SK-N-SH (cell line): ENCODE data around the gene MSI1. TPM values are rescaled to one million over a fixed set of nuclear protein-coding genes. Genes with fewer than 3 reads are reported as not detected.
A peak's percentile ranks its signal among the peaks of the same experiment; 100 is the strongest.

Experiments used
- CTCF ChIA-PET: fragments of 300-600, 350-600 bp; formaldehyde crosslinking; extraction: SDS; loops from one replicate; lab custom pipeline; 2021; lab: Yijun Ruan, JAX
- POLR2A ChIA-PET: fragments of 350-600 bp; sonication (Branson Sonifier 250); formaldehyde crosslinking; extraction: SDS; loops from one replicate; lab custom pipeline; 2020; ENCODE audit warnings: antibody characterized with exemption, inconsistent platforms; lab: Yijun Ruan, JAX
- DNase-seq: peaks from one replicate; pipeline ENCODE4 v3.0.0; 2012
- H2AFZ ChIP-seq: fragments of 200-600 bp; sonication (generic); 2 replicates; pipeline ENCODE4 v1.8.1; 2016; ENCODE audit warnings: antibody characterized with exemption, mild to moderate bottlenecking, low read depth
- H3F3A ChIP-seq: fragments of 200-600 bp; sonication (generic); replicated peaks from 2 replicates; pipeline ENCODE3; 2016; ENCODE audit warnings: antibody characterized with exemption, mild to moderate bottlenecking; ENCODE audit not compliant: insufficient read depth
- H3K27ac ChIP-seq, 2 experiments: fragments of 200-500 bp in 1 of 2; fragments of 200-600 bp in 1 of 2; sonication (Bioruptor generic) in 1 of 2; sonication (generic), shearing (Covaris generic) in 1 of 2; 2 replicates each; pipeline versions ENCODE4 v1.5.1 to v1.6.1; 2014 to 2016; ENCODE audit warnings: low read depth in 2 of 2, inconsistent platforms in 1 of 2, low read length in 1 of 2, mild to moderate bottlenecking in 1 of 2, mixed read lengths in 1 of 2
- H3K27me3 ChIP-seq: fragments of 200-600 bp; sonication (generic), shearing (Covaris generic); 2 replicates; pipeline ENCODE4 v1.6.1; 2016; ENCODE audit warnings: mixed run types; ENCODE audit not compliant: insufficient read depth
- H3K36me3 ChIP-seq, 2 experiments: fragments of 200-500 bp in 1 of 2; fragments of 200-600 bp in 1 of 2; sonication (Bioruptor generic) in 1 of 2; sonication (generic) in 1 of 2; replicated peaks in 1 of 2; 2 replicates each; pipeline versions ENCODE3 to v1.5.1; 2014 to 2016; ENCODE audit warnings: low read length in 1 of 2, mild to moderate bottlenecking in 1 of 2; ENCODE audit not compliant: insufficient read depth in 2 of 2, control insufficient read depth in 1 of 2
- H3K4me1 ChIP-seq, 2 experiments: fragments of 200-500 bp in 1 of 2; fragments of 200-600 bp in 1 of 2; sonication (Bioruptor generic) in 1 of 2; sonication (generic), shearing (Covaris generic) in 1 of 2; 2 replicates each; pipeline versions ENCODE4 v1.5.1 to v1.6.1; 2014 to 2016; ENCODE audit warnings: low read depth in 1 of 2, low read length in 1 of 2, mixed run types in 1 of 2; ENCODE audit not compliant: insufficient read depth in 2 of 2, control insufficient read depth in 1 of 2
- H3K4me2 ChIP-seq: fragments of 200-600 bp; sonication (generic), shearing (Covaris generic); 2 replicates; pipeline ENCODE4 v1.6.1; 2017; ENCODE audit warnings: mixed run types
- H3K4me3 ChIP-seq, 2 experiments: fragments of 200-500 bp in 1 of 2; fragments of 200-600 bp in 1 of 2; sonication (Bioruptor generic) in 1 of 2; sonication (generic), shearing (Covaris generic) in 1 of 2; 2 replicates each; pipeline versions ENCODE4 v1.5.1 to v1.8.1; 2014 to 2016; ENCODE audit warnings: low read depth in 2 of 2, inconsistent platforms in 1 of 2, low read length in 1 of 2, mild to moderate bottlenecking in 1 of 2, mixed read lengths in 1 of 2, moderate library complexity in 1 of 2
- H3K79me2 ChIP-seq: fragments of 200-600 bp; sonication (generic); 2 replicates; pipeline ENCODE4 v1.8.1; 2017; ENCODE audit warnings: mild to moderate bottlenecking; ENCODE audit not compliant: insufficient read depth
- H3K9ac ChIP-seq: fragments of 200-600 bp; sonication (generic); 2 replicates; pipeline ENCODE4 v1.6.1; 2017; ENCODE audit warnings: mixed run types
- H3K9me2 ChIP-seq: fragments of 200-600 bp; sonication (generic); 2 replicates; pipeline ENCODE4 v1.6.1; 2017; ENCODE audit warnings: mixed run types
- H3K9me3 ChIP-seq: fragments of 200-600 bp; sonication (generic); 2 replicates; pipeline ENCODE4 v1.6.1; 2017; ENCODE audit warnings: mixed run types, mild to moderate bottlenecking, moderate library complexity
- H4K20me1 ChIP-seq: fragments of 200-600 bp; sonication (generic); 2 replicates; pipeline ENCODE4 v1.6.1; 2017; ENCODE audit warnings: mild to moderate bottlenecking, mixed run types; ENCODE audit not compliant: insufficient read depth
- CHD2 ChIP-seq: fragments of 150-350 bp; IDR thresholded peaks from 2 replicates; pipeline ENCODE4 v1.6.1; 2018; ENCODE audit warnings: low read length; ENCODE audit not compliant: partially characterized antibody
- ELF1 ChIP-seq: IDR thresholded peaks from 2 replicates; pipeline ENCODE4 v1.4.0; 2012
- EP300 ChIP-seq, 2 experiments: IDR thresholded peaks; 2 replicates each; pipeline versions ENCODE4 v1.4.0 to v1.6.1; 2012; ENCODE audit warnings: borderline replicate concordance in 1 of 2, low read depth in 1 of 2, low read length in 1 of 2
- EZH2phosphoT487 ChIP-seq: fragments of 200-600 bp; sonication (generic); IDR thresholded peaks from 2 replicates; pipeline ENCODE4 v1.6.1; 2017; ENCODE audit warnings: low read depth, mixed run types, mild to moderate bottlenecking, antibody characterized with exemption, moderate library complexity, borderline replicate concordance
- FOXJ3 ChIP-seq: sonication (generic); formaldehyde crosslinking; IDR thresholded peaks from 2 replicates; pipeline ENCODE4 v1.5.1; 2020; ENCODE audit warnings: mild to moderate bottlenecking, missing genetic modification reagents
- FOXM1 ChIP-seq: IDR thresholded peaks from 2 replicates; pipeline ENCODE4 v1.4.0; 2012; ENCODE audit warnings: low read depth, mild to moderate bottlenecking
- GABPA ChIP-seq: IDR thresholded peaks from 2 replicates; pipeline ENCODE4 v1.4.0; 2012; ENCODE audit warnings: low read depth, mild to moderate bottlenecking
- GATA2 ChIP-seq: sonication (generic); formaldehyde crosslinking; IDR thresholded peaks from 2 replicates; pipeline ENCODE4 v1.5.0; 2020; ENCODE audit warnings: mild to moderate bottlenecking, missing genetic modification reagents
- NRF1 ChIP-seq: IDR thresholded peaks from 2 replicates; pipeline ENCODE4 v1.6.1; 2012; ENCODE audit warnings: low read depth, mild to moderate bottlenecking, low read length
- RCOR1 ChIP-seq: fragments of 150-350 bp; IDR thresholded peaks from 2 replicates; pipeline ENCODE4 v1.6.1; 2017; ENCODE audit warnings: antibody characterized with exemption, low read length
- RFX5 ChIP-seq: IDR thresholded peaks from 2 replicates; pipeline ENCODE4 v1.6.1; 2012; ENCODE audit warnings: mild to moderate bottlenecking, improper control_type of control experiment, low read length
- RXRA ChIP-seq: IDR thresholded peaks from 2 replicates; pipeline ENCODE4 v1.4.0; 2012; ENCODE audit warnings: low read depth, mild to moderate bottlenecking, borderline replicate concordance
- SIN3A ChIP-seq: IDR thresholded peaks from 2 replicates; pipeline ENCODE4 v1.6.1; 2012; ENCODE audit warnings: low read depth, mild to moderate bottlenecking, low read length, moderate library complexity, borderline replicate concordance
- SMC3 ChIP-seq: IDR thresholded peaks from 2 replicates; pipeline ENCODE4 v1.6.1; 2012; ENCODE audit warnings: low read depth, low read length, improper control_type of control experiment
- TCF12 ChIP-seq: IDR thresholded peaks from 2 replicates; pipeline ENCODE4 v1.4.0; 2012
- YY1 ChIP-seq: IDR thresholded peaks from 2 replicates; pipeline ENCODE4 v1.4.0; 2012; ENCODE audit warnings: low read depth, mild to moderate bottlenecking
- ZBTB33 ChIP-seq: IDR thresholded peaks from 2 replicates; pipeline ENCODE4 v1.4.0; 2012; ENCODE audit warnings: low read depth, borderline replicate concordance
- WGBS: methylation state at CpG from one replicate; pipeline ENCODE4 v1.1.6; 2017; ENCODE audit warnings: low lambda C conversion rate; 5-methylcytosine and 5-hydroxymethylcytosine counted together
- polyA plus RNA-seq, 3 experiments: library from polyadenylated mRNA; depleted of rRNA; stranded (reverse); fragments of >200 nt; gene quantifications; 2 replicates each; pipeline ENCODE4 v1.2.3, GENCODE V29; 2012
- TF ChIP-seq, protein P1 (sequence below): fragments of 150-350 bp; IDR thresholded peaks from 2 replicates; pipeline ENCODE4 v1.6.1; 2017; ENCODE audit warnings: antibody characterized with exemption, low read length, low read depth, borderline replicate concordance
- TF ChIP-seq, protein P2 (sequence below): fragments of 150-350 bp; IDR thresholded peaks from 2 replicates; pipeline ENCODE4 v1.6.1; 2016; ENCODE audit warnings: mild to moderate bottlenecking, low read depth, low read length
- TF ChIP-seq, protein P3 (sequence below): fragments of 200-600 bp; sonication (generic); IDR thresholded peaks from 2 replicates; pipeline ENCODE4 v1.6.1; 2017; ENCODE audit warnings: antibody characterized with exemption, mild to moderate bottlenecking, moderate library complexity
- TF ChIP-seq, protein P4 (sequence below): IDR thresholded peaks from 2 replicates; pipeline ENCODE4 v1.4.0; 2012; ENCODE audit warnings: low read depth, borderline replicate concordance

MSI1 gene
- polyA plus RNA-seq, 1 of the 3 experiments (the other 2 are of a cell fraction) = 1.7 TPM

- peak; percentile 10; the same call in 1 of the 2 replicates for TF ChIP-seq SMC3
- TF ChIP-seq RXRA = no peak
- TF ChIP-seq, protein P1, sequence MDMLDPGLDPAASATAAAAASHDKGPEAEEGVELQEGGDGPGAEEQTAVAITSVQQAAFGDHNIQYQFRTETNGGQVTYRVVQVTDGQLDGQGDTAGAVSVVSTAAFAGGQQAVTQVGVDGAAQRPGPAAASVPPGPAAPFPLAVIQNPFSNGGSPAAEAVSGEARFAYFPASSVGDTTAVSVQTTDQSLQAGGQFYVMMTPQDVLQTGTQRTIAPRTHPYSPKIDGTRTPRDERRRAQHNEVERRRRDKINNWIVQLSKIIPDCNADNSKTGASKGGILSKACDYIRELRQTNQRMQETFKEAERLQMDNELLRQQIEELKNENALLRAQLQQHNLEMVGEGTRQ = peak; percentile 96
- TF ChIP-seq, protein P2, sequence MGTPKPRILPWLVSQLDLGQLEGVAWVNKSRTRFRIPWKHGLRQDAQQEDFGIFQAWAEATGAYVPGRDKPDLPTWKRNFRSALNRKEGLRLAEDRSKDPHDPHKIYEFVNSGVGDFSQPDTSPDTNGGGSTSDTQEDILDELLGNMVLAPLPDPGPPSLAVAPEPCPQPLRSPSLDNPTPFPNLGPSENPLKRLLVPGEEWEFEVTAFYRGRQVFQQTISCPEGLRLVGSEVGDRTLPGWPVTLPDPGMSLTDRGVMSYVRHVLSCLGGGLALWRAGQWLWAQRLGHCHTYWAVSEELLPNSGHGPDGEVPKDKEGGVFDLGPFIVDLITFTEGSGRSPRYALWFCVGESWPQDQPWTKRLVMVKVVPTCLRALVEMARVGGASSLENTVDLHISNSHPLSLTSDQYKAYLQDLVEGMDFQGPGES = no peak
- TF ChIP-seq EP300 (IDR thresholded peaks at IDR 0.05; ENCODE audit: borderline replicate concordance in 1 of 2, low read depth in 1 of 2, low read length in 1 of 2) = no peak
- TF ChIP-seq SIN3A = peak; percentile 66; the same call in 1 of the 2 replicates
- no peak for TF ChIP-seq CHD2
- no peak for TF ChIP-seq TCF12
- no peak for TF ChIP-seq RCOR1
- TF ChIP-seq FOXM1 = no peak
Observed at GRCh38 chr12:120317224-120318105, 51.5 kb downstream of the MSI1 start (continued).

DNA sequence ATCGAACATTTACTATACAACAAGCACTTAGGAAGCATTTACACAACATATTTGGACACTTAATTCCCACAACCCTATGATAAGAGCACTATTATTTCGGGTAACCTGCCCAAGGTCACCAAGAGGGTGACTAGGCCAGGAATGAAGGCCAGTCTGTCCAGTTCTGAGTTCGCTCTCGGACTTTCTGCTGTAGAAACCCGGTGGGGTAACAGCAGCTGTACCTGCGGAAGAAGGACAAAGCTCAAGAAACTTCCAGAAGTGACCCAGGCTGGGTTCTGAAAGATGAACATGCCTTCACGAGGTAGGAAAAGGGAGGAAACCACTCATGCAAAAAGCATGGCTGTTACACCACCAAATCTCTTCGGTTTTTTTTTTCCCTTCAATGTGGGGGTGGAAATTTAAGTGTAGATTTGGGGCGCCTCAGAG, 52.2 kb downstream of the MSI1 start:
- H3K27me3 ChIP-seq = no peaks in the 10 kb centered on the region
- H3K4me1 ChIP-seq = peaks cover 4 to 5% of the 10 kb centered on the region in 2 experiments; a peak in 2 of 4 replicates
- peak overlapping the region; percentile 57 to 86 for H3K4me3 ChIP-seq
- H3K9ac ChIP-seq = peak overlapping the region; percentile 63; the same call in 1 of the 2 replicates
- no peaks in the 10 kb centered on the region for H3K79me2 ChIP-seq
- H3K9me2 ChIP-seq = no peaks in the 10 kb centered on the region
- WGBS = 38% methylated on average over 9 of the region's 9 CpGs
- H3K9me3 ChIP-seq = no peaks in the 10 kb centered on the region
- ChIA-PET CTCF (interaction anchor here (0.6 to 5.2 kb wide), 7 partner anchors 9 to 111 kb away, joined by 3 to 57 read pairs (median 8); partner anchors contain the start of gene SIRT4), POLR2A (interaction anchor here (0.7 to 1.8 kb wide), 4 partner anchors 14 to 116 kb away, joined by 3 to 18 read pairs (median 7); partner anchors contain the start of genes RNU4-2, RPLP0 and SIRT4)
- no peaks in the 10 kb centered on the region for H3K36me3 ChIP-seq
- peak overlapping the region; percentile 40 to 72; a peak in 3 of 4 replicates for H3K27ac ChIP-seq
- H2AFZ ChIP-seq = peak overlapping the region; percentile 80
- no peak for DNase-seq
- H3F3A ChIP-seq = peaks cover 6% of the 10 kb centered on the region
- H4K20me1 ChIP-seq = no peaks in the 10 kb centered on the region
- peak overlapping the region; percentile 91 for H3K4me2 ChIP-seq
- no peak for TF ChIP-seq FOXM1
- no peak for TF ChIP-seq CHD2
- no peak for TF ChIP-seq ELF1
- TF ChIP-seq ZBTB33 = no peak
- no peak for TF ChIP-seq EZH2phosphoT487
- TF ChIP-seq RCOR1 = no peak
- no peak for TF ChIP-seq NRF1
- TF ChIP-seq TCF12 = no peak
- TF ChIP-seq, protein P3, sequence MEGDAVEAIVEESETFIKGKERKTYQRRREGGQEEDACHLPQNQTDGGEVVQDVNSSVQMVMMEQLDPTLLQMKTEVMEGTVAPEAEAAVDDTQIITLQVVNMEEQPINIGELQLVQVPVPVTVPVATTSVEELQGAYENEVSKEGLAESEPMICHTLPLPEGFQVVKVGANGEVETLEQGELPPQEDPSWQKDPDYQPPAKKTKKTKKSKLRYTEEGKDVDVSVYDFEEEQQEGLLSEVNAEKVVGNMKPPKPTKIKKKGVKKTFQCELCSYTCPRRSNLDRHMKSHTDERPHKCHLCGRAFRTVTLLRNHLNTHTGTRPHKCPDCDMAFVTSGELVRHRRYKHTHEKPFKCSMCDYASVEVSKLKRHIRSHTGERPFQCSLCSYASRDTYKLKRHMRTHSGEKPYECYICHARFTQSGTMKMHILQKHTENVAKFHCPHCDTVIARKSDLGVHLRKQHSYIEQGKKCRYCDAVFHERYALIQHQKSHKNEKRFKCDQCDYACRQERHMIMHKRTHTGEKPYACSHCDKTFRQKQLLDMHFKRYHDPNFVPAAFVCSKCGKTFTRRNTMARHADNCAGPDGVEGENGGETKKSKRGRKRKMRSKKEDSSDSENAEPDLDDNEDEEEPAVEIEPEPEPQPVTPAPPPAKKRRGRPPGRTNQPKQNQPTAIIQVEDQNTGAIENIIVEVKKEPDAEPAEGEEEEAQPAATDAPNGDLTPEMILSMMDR = no peak
- no peak for TF ChIP-seq GATA2 (CRISPR knock-in tag)
- TF ChIP-seq, protein P2 = no peak
- TF ChIP-seq GABPA = no peak
- TF ChIP-seq FOXJ3 (CRISPR knock-in tag) = no peak
- TF ChIP-seq, protein P4, sequence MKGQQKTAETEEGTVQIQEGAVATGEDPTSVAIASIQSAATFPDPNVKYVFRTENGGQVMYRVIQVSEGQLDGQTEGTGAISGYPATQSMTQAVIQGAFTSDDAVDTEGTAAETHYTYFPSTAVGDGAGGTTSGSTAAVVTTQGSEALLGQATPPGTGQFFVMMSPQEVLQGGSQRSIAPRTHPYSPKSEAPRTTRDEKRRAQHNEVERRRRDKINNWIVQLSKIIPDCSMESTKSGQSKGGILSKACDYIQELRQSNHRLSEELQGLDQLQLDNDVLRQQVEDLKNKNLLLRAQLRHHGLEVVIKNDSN = no peak
- no peak for TF ChIP-seq YY1
- TF ChIP-seq RFX5 = no peak
